Measurements from ENCODE around the gene SMAD6.

The SMAD6 gene

GRCh38 chr15:66673410-66674322, 28.4 kb upstream of the SMAD6 start:
- CTCF ChIA-PET: interaction anchor here (0.5 to 1.3 kb wide), 6 partner anchors 9 to 119 kb away, joined by 3 to 5 read pairs (median 3); no protein-coding TSS in a partner anchor
- H3K4me3 ChIP-seq (ENCODE audit: low read depth, low read length): no peak overlapping the region
- POLR2A ChIA-PET: no interaction called here
- TF ChIP-seq HOXD13 (CRISPR knock-in tag; IDR thresholded peaks at IDR 0.05; ENCODE audit: borderline replicate concordance) (no peak), ZNF239 (tag by site-specific recombination; IDR thresholded peaks at IDR 0.05) (no peak), ZNF768 (tag by site-specific recombination; IDR thresholded peaks at IDR 0.05) (0 out of 2 replicates have a peak, but pooled peaks have one; percentile 28)
- no peaks in the 10 kb centered on the region for H3K9me3 ChIP-seq (ENCODE audit: control insufficient read depth, insufficient read depth, low read depth, low read length)
- H3K27ac ChIP-seq (ENCODE audit: extremely low read depth, low read depth, low read length): no peak overlapping the region
- H3K4me1 ChIP-seq (ENCODE audit: control insufficient read depth, insufficient read depth, low read length): no peaks in the 10 kb centered on the region
- no peaks in the 10 kb centered on the region for H3K36me3 ChIP-seq (ENCODE audit: control insufficient read depth in 2 of 2, insufficient read depth in 1 of 2, low read length in 2 of 2)

- Histone ChIP-seq H3K36me3 (ENCODE audit: control insufficient read depth in 2 of 2, insufficient read depth in 1 of 2, low read length in 2 of 2) (no peaks in the 10 kb centered on the region), H3K4me1 (ENCODE audit: control insufficient read depth, insufficient read depth, low read length) (0 out of 2 replicates have a peak, but pooled peaks cover 2% of the 10 kb centered on the region), H3K4me3 (ENCODE audit: low read depth, low read length) (no peak overlapping the region), H3K27ac (ENCODE audit: extremely low read depth, low read depth, low read length) (no peak overlapping the region), H3K9me3 (ENCODE audit: control insufficient read depth, insufficient read depth, low read depth, low read length) (no peaks in the 10 kb centered on the region)
- ChIA-PET CTCF (interaction anchor here (1.1 to 1.3 kb wide), 2 partner anchors 24 to 71 kb away, joined by 3 to 5 read pairs; no protein-coding TSS in a partner anchor), POLR2A (interaction anchor here (0.7 kb wide), 1 partner anchor 209 kb away, joined by 5 read pairs; no protein-coding TSS in a partner anchor)
- TF ChIP-seq ZNF366 (tag by site-specific recombination; conservative IDR thresholded peaks at IDR 0.05) (no peak), TSHZ1 (tag by site-specific recombination; IDR thresholded peaks at IDR 0.05; ENCODE audit: borderline replicate concordance) (no peak), SP3 (tag by site-specific recombination; IDR thresholded peaks at IDR 0.05) (no peak), ZSCAN5A (tag by site-specific recombination; IDR thresholded peaks at IDR 0.05) (no peak), ZSCAN4 (tag by site-specific recombination; IDR thresholded peaks at IDR 0.05) (no peak), ZNF768 (tag by site-specific recombination; IDR thresholded peaks at IDR 0.05) (no peak), ZSCAN18 (tag by site-specific recombination; IDR thresholded peaks at IDR 0.05) (no peak), ZFHX2 (tag by site-specific recombination; conservative IDR thresholded peaks at IDR 0.05) (no peak), ZIC2 (tag by site-specific recombination; IDR thresholded peaks at IDR 0.05) (no peak)
Observed at GRCh38 chr15:66674756-66675155, 27.3 kb upstream of the SMAD6 start.

GRCh38 chr15:66675446-66675845, 26.6 kb upstream of the SMAD6 start:
- ChIA-PET CTCF (no interaction called here), POLR2A (interaction anchor here (0.7 kb wide), 1 partner anchor 208 kb away, joined by 5 read pairs; no protein-coding TSS in a partner anchor)
- H3K9me3 ChIP-seq (ENCODE audit: control insufficient read depth, insufficient read depth, low read depth, low read length): no peaks in the 10 kb centered on the region
- H3K36me3 ChIP-seq (ENCODE audit: control insufficient read depth in 2 of 2, insufficient read depth in 1 of 2, low read length in 2 of 2): no peaks in the 10 kb centered on the region
- no peak overlapping the region for H3K4me3 ChIP-seq (ENCODE audit: low read depth, low read length)
- 0 out of 2 replicates have a peak, but pooled peaks cover 4% of the 10 kb centered on the region for H3K4me1 ChIP-seq (ENCODE audit: control insufficient read depth, insufficient read depth, low read length)
- H3K27ac ChIP-seq (ENCODE audit: extremely low read depth, low read depth, low read length): no peak overlapping the region
- TF ChIP-seq ZNF202 (tag by site-specific recombination; IDR thresholded peaks at IDR 0.05; ENCODE audit: borderline replicate concordance): no peak
- TF ChIP-seq PRDM10 (tag by site-specific recombination; IDR thresholded peaks at IDR 0.05): 0 out of 2 replicates have a peak, but pooled peaks have one; percentile 18
